OCI-LY3 (cell line): Measurements from ENCODE around the gene DEFB129.

Experiments
- EZH2phosphoT487 ChIP-seq: fragments of 200-600 bp; shearing (Covaris generic); IDR thresholded peaks from 2 replicates; pipeline ENCODE4 v1.6.1; 2018; ENCODE audit warnings: antibody characterized with exemption, mixed run types, low read depth
- TF ChIP-seq, protein P1 (sequence below): fragments of 200-600, 300-600 bp; sonication (generic); IDR thresholded peaks from 2 replicates; pipeline ENCODE4 v1.5.1; 2014; ENCODE audit warnings: antibody characterized with exemption, low read length, low read depth

DNA sequence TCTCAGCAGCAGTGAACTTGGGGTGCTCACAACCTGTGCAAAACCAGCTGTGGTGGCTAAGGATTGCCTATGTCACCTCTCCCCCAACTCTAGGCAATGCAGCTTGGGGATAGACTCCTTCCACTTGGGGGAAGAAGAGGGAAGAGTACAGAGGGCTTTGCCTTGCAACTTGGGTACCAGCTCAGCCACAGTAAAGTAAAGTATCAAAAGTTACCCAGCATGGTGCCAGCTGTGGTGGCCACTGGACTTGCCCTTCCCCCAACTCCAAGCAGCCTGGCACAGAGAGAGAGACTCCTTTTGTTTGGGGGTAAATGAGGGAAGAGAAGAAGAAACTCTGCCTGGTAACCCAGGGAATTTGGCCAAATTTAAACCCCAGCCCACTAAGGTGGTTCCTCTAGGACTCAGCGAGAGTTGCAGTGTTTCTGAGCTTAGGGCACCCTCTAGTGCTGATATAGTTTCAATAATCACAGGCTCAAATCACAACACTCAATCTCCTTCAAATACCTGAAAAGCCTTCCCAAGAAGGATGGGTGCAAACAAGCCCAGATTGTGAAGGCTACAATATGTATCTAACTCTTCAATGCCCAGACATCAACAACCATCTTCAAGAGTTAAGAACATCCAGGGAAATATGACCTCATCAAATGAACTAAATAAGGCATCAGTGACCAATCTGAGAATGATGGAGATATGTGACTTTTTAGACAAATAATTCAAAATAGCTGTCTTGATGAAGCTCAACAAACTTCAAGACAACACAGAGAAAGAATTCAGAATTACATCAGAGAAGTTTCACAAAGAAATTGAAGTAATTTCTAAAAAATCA is 7.6 kb upstream of the DEFB129 start:
- TF ChIP-seq, protein P1, sequence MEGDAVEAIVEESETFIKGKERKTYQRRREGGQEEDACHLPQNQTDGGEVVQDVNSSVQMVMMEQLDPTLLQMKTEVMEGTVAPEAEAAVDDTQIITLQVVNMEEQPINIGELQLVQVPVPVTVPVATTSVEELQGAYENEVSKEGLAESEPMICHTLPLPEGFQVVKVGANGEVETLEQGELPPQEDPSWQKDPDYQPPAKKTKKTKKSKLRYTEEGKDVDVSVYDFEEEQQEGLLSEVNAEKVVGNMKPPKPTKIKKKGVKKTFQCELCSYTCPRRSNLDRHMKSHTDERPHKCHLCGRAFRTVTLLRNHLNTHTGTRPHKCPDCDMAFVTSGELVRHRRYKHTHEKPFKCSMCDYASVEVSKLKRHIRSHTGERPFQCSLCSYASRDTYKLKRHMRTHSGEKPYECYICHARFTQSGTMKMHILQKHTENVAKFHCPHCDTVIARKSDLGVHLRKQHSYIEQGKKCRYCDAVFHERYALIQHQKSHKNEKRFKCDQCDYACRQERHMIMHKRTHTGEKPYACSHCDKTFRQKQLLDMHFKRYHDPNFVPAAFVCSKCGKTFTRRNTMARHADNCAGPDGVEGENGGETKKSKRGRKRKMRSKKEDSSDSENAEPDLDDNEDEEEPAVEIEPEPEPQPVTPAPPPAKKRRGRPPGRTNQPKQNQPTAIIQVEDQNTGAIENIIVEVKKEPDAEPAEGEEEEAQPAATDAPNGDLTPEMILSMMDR = peak; percentile 69
- no peak for TF ChIP-seq EZH2phosphoT487
